ENCODE results near the gene SYCP3. TPM values are rescaled to one million over a fixed set of nuclear protein-coding genes. Genes with fewer than 3 reads are reported as not detected.

The SYCP3 gene
- total RNA-seq, 1 experiment from 2014 or later, result 0.31 TPM

- H4K5ac ChIP-seq (ENCODE audit: insufficient read length, low read depth, low read length), result no peak overlapping the region
- peak overlapping the region in 2 of 3 experiments; percentile 8 to 41; a peak in 3 of 7 replicates for H3K27ac Mint-ChIP-seq
Measured at GRCh38 chr12:101750152-101750551, 10.9 kb upstream of the SYCP3 start.

More at GRCh38 chr12:101750152-101750551, 10.9 kb upstream of the SYCP3 start:
- Mint-ChIP-seq H3K9me3 (no peaks in the 10 kb centered on the region), H3K36me3 (ENCODE audit: insufficient read depth in 1 of 3, low read depth in 3 of 3) (peaks cover 8 to 56% (median 42%) of the 10 kb centered on the region in 3 experiments; a peak in 6 of 7 replicates), H3K27me3 (ENCODE audit: low read depth) (no peaks in the 10 kb centered on the region; the same call in 1 of the 2 replicates), H3K4me1 (peaks cover 10 to 11% of the 10 kb centered on the region in 2 experiments), H3K4me3 (no peak overlapping the region)
- no peaks in the 10 kb centered on the region for H3K4me1 ChIP-seq (ENCODE audit: insufficient read depth, low read length)
- DNase-seq, result no peak
- H3K27ac ChIP-seq (ENCODE audit: insufficient read length, low read depth, low read length), result no peak overlapping the region
- no peak overlapping the region for H3K14ac ChIP-seq (ENCODE audit: insufficient read depth, low read length)
- no peaks in the 10 kb centered on the region for H3K79me2 ChIP-seq (ENCODE audit: insufficient read depth, low read length)
- H2BK5ac ChIP-seq (ENCODE audit: insufficient read length, low read length), result no peak overlapping the region
- no peak overlapping the region for H3K56ac ChIP-seq (ENCODE audit: insufficient read length, low read depth, low read length)
- no peak overlapping the region for H2AK5ac ChIP-seq (ENCODE audit: insufficient read length, low read length)
- no CpG with 5 or more reads among the region's 4 CpGs for WGBS (ENCODE audit: extremely low coverage, insufficient read length, low lambda C conversion rate)
- no peaks in the 10 kb centered on the region for H3K23me2 ChIP-seq (ENCODE audit: insufficient read length, low read depth, low read length, poor library complexity, severe bottlenecking)
- H4K91ac ChIP-seq (ENCODE audit: insufficient read length, low read depth, low read length), result no peak overlapping the region
- no peak overlapping the region for H2BK20ac ChIP-seq (ENCODE audit: low read depth, low read length, poor library complexity, severe bottlenecking)
- H2BK120ac ChIP-seq (ENCODE audit: low read depth, low read length, poor library complexity, severe bottlenecking), result no peak overlapping the region
- no peak overlapping the region for H4K8ac ChIP-seq (replicated peaks; ENCODE audit: insufficient read length, low read depth, low read length)
- H2BK12ac ChIP-seq (ENCODE audit: insufficient read length, low read depth, low read length), result no peak overlapping the region
- no peak overlapping the region for H3K18ac ChIP-seq (ENCODE audit: insufficient read length, low read depth, low read length)
- H3T11ph ChIP-seq (ENCODE audit: low read length), result no peak overlapping the region
- H3K4ac ChIP-seq (ENCODE audit: low read depth, low read length), result no peak overlapping the region
- H3K9me3 ChIP-seq (ENCODE audit: control insufficient read depth, low read depth, low read length), result no peaks in the 10 kb centered on the region
- no peak overlapping the region for H2BK15ac ChIP-seq (ENCODE audit: low read depth, low read length)
- H3K9ac ChIP-seq (ENCODE audit: extremely low read depth, insufficient read length, low read length), result no peak overlapping the region
- no peak overlapping the region for H3K23ac ChIP-seq (ENCODE audit: insufficient read length, low read depth, low read length)
- no peaks in the 10 kb centered on the region for H3K27me3 ChIP-seq (ENCODE audit: insufficient read depth, low read length)
- H3K4me2 ChIP-seq (ENCODE audit: insufficient read depth, insufficient read length, low read length), result no peak overlapping the region
- no peaks in the 10 kb centered on the region for H3K79me1 ChIP-seq (ENCODE audit: insufficient read depth, low read depth, low read length, poor library complexity, severe bottlenecking)
- no peak for TF ChIP-seq CTCF (conservative IDR thresholded peaks at IDR 0.05)
- no peak overlapping the region for H2AFZ ChIP-seq (ENCODE audit: low read length)
- no peaks in the 10 kb centered on the region for H4K20me1 ChIP-seq (ENCODE audit: control insufficient read depth, insufficient read depth, insufficient read length)
